Thoracic aorta (tissue), 2 donors: ENCODE measurements around the gene PSMD9. TPM values are rescaled to one million over a fixed set of nuclear protein-coding genes. Genes with fewer than 3 reads are reported as not detected.
A peak's percentile ranks its signal among the peaks of the same experiment; 100 is the strongest.

ENCODE experiments used
- ATAC-seq: fragments of 150-250 bp; one replicate; pipeline ENCODE4 v1.8.0; 2017; ENCODE audit warnings: low read depth; ENCODE audit not compliant: insufficient number of reproducible peaks, low FRiP score
- DNase-seq: peaks from one replicate; pipeline ENCODE4 v3.0.0-alpha.2; 2020; ENCODE audit warnings: low spot score
- H3K27ac ChIP-seq, 2 donors: fragments of 200-600 bp; sonication (generic); 1 replicate in 1 of 2; 2 replicates in 1 of 2; pipeline ENCODE4 v1.5.1; 2016; ENCODE audit warnings: mild to moderate bottlenecking in 2 of 2, moderate library complexity in 2 of 2
- H3K27me3 ChIP-seq: fragments of 200-600 bp; sonication (generic); replicated peaks from 2 replicates; pipeline ENCODE4 v1.6.0; 2016; ENCODE audit warnings: mild to moderate bottlenecking; ENCODE audit not compliant: insufficient read depth
- H3K36me3 ChIP-seq: fragments of 200-600 bp; sonication (generic); one replicate; pipeline ENCODE4 v1.5.1; 2016
- H3K4me1 ChIP-seq, 2 donors: fragments of 200-600 bp; sonication (generic); 1 replicate in 1 of 2; 2 replicates in 1 of 2; pipeline versions ENCODE4 v1.5.1 to v1.6.0; 2016; ENCODE audit warnings: low read depth in 2 of 2, mild to moderate bottlenecking in 1 of 2; ENCODE audit not compliant: control insufficient read depth in 1 of 2
- H3K4me3 ChIP-seq: fragments of 200-600 bp; sonication (generic); 2 replicates; pipeline ENCODE4 v1.5.1; 2016; ENCODE audit warnings: mild to moderate bottlenecking
- H3K9me3 ChIP-seq: fragments of 200-600 bp; sonication (generic); 2 replicates; pipeline ENCODE4 v1.5.1; 2016
- total RNA-seq, 2 donors: library from RNA; depleted of rRNA; stranded (reverse); fragments of >200 nt; gene quantifications; one replicate each; pipeline versions ENCODE4 v1.1.0 to v1.2.3, GENCODE V29; 2016
- TF ChIP-seq, protein P1 (sequence below): fragments of 200-600 bp; sonication (generic); IDR thresholded peaks from one replicate; pipeline ENCODE4 v1.5.1; 2019; ENCODE audit warnings: antibody characterized with exemption

Gene PSMD9
- total RNA-seq, 2 donors from 2014 or later: 93.4 to 101 TPM

- Histone ChIP-seq H3K36me3 (peaks cover 20% of the 10 kb centered on the region), H3K4me3 (no peak overlapping the region), H3K4me1 (peaks cover 28 to 42% of the 10 kb centered on the region in 2 donors), H3K27ac (peak overlapping the region in 1 of 2 donors; percentile 40), H3K27me3 (no peaks in the 10 kb centered on the region), H3K9me3 (no peaks in the 10 kb centered on the region)
- TF ChIP-seq, protein P1, sequence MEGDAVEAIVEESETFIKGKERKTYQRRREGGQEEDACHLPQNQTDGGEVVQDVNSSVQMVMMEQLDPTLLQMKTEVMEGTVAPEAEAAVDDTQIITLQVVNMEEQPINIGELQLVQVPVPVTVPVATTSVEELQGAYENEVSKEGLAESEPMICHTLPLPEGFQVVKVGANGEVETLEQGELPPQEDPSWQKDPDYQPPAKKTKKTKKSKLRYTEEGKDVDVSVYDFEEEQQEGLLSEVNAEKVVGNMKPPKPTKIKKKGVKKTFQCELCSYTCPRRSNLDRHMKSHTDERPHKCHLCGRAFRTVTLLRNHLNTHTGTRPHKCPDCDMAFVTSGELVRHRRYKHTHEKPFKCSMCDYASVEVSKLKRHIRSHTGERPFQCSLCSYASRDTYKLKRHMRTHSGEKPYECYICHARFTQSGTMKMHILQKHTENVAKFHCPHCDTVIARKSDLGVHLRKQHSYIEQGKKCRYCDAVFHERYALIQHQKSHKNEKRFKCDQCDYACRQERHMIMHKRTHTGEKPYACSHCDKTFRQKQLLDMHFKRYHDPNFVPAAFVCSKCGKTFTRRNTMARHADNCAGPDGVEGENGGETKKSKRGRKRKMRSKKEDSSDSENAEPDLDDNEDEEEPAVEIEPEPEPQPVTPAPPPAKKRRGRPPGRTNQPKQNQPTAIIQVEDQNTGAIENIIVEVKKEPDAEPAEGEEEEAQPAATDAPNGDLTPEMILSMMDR: no peak
- no peak for DNase-seq
- no peak for ATAC-seq
These were observed 4.3 kb downstream of the PSMD9 start for GRCh38 chr12:121892673-121893561.

DNA sequence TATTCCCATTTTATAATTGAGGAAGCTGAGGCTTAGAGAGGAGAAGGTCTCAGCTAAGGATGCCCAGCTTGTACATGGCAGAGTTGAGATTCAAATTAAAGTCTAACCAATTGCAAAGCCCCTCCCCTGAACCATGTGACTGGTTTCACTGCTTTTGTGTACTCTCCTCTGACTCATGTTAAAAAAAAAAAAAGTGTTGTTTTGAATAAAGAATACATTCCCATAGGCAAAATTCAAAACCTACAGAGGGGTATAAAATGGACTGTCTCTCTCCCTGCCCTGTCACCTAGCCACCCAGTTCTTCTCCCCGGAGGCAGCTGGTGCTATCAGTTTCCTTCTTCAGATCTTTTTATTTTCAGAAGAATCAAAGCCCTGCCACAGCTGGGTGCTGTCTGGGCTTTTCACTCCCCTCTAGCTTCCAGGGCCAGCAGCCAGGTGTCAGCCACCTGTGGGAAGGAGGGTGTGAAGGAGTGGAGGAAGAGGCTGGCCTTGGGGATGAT is 5.4 kb downstream of the PSMD9 start:
- H3K36me3 ChIP-seq: peaks cover 26% of the 10 kb centered on the region
- H3K4me1 ChIP-seq: peaks cover 25 to 39% of the 10 kb centered on the region in 2 donors
- H3K4me3 ChIP-seq: no peak overlapping the region
- TF ChIP-seq, protein P1: no peak
- H3K27ac ChIP-seq: no peak overlapping the region
- H3K9me3 ChIP-seq: no peaks in the 10 kb centered on the region
- DNase-seq (no peak), ATAC-seq (no peak)
- no peaks in the 10 kb centered on the region for H3K27me3 ChIP-seq

- Histone ChIP-seq H3K4me3 (no peak overlapping the region), H3K27me3 (no peaks in the 10 kb centered on the region), H3K9me3 (no peaks in the 10 kb centered on the region), H3K4me1 (peaks cover 22 to 33% of the 10 kb centered on the region in 2 donors), H3K36me3 (peaks cover 32% of the 10 kb centered on the region), H3K27ac (no peak overlapping the region)
- ATAC-seq (no peak), DNase-seq (no peak)
- TF ChIP-seq, protein P1: no peak
These were observed 6.0 kb downstream of the PSMD9 start for GRCh38 chr12:121894633-121895032.

DNA sequence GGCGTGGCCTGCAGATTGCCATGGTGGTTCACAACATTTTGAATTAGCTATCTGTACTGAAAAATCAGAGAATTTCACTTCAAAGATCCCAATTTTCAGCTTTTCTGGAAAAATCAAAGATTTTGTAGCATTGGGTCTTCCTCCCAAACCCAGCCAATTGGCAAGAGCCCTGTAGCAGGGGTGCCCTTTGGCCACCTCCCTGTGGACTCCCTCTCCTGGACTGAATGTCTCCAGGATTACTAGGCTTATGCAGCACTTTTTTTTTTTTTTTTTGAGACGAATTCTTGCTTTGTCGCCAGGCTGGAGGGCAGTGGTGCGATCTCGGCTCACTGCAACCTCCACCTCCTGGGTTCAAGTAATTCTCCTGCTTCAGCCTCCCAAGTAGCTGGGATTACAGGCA is 9.7 kb downstream of the PSMD9 start:
- Histone ChIP-seq H3K4me3 (no peak overlapping the region), H3K4me1 (peaks cover 9 to 14% of the 10 kb centered on the region in 2 donors), H3K9me3 (no peaks in the 10 kb centered on the region), H3K27me3 (no peaks in the 10 kb centered on the region), H3K27ac (no peak overlapping the region), H3K36me3 (peaks cover 63% of the 10 kb centered on the region)
- DNase-seq (no peak), ATAC-seq (no peak)
- TF ChIP-seq, protein P1: no peak

DNA sequence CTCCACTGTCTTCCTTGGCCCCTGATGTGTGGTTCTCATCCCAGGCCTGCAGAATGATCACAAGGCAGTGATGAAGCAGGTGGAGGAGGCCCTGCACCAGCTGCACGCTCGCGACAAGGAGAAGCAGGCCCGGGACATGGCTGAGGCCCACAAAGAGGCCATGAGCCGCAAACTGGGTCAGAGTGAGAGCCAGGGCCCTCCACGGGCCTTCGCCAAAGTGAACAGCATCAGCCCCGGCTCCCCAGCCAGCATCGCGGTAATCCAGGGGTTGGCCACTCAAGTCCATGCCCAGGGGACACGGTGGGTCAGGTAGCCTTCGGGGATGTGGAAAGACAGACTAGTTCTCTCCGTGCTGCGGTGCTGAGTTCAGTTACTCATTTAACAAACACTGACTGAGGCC is 11.0 kb downstream of the PSMD9 start:
- DNase-seq (no peak), ATAC-seq (no peak)
- no peak overlapping the region for H3K27ac ChIP-seq
- H3K4me1 ChIP-seq: peaks cover 0 to under 1% of the 10 kb centered on the region in 2 donors
- TF ChIP-seq, protein P1: no peak
- no peaks in the 10 kb centered on the region for H3K9me3 ChIP-seq
- peaks cover 64% of the 10 kb centered on the region for H3K36me3 ChIP-seq
- H3K4me3 ChIP-seq: no peak overlapping the region
- no peaks in the 10 kb centered on the region for H3K27me3 ChIP-seq
